ENCODE data around the gene IRAK1.

Gene IRAK1

DNA sequence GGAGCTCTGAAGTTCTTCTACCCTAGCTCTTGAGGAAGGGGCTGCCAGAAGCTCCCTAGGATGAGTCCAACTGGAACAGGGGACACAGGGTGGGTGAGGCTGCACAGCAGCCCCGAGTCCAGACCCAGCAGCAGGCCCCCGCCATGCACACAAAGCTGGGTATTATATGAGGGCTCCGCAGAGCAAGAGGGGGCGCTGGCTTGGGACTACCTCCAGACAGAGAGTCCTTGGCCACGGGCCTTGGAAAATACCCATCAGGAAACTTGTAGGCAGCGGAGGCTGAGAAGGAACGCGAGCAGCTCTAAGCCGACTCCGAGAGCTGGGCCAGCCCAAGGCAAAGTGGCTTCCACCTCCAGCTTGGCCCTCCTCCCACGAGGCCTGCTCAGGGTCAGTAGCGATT lies 56.2 kb downstream of the IRAK1 start:
- DNase-seq (ENCODE audit: extremely low read depth, low read depth): no peak
- TF ChIP-seq CTCF (IDR thresholded peaks at IDR 0.05; ENCODE audit: low read depth, low read length): no peak

DNA sequence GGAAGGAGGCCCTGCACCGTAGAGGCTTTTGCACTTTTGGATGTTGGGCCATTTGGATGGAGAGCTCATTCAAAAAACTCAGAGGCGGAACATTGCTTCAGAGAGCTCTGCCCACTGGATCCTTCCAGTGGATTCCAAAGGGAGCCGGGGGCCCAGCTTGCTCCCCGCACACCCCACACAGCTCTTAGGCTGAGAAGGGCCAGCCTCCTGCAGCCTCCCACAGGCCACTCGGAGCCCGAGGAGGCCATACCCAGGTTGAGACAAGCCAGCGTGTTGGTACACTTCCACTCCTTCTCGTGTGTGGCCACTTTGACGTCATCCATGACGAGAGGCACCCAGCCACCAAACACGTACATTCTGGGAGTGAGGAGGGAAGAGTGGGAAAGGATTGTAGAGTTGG lies 58.4 kb downstream of the IRAK1 start:
- no peak for TF ChIP-seq CTCF (IDR thresholded peaks at IDR 0.05; ENCODE audit: low read depth, low read length)
- no peak for DNase-seq (ENCODE audit: extremely low read depth, low read depth)

GRCh38 chrX:153960786-153961185 lies 58.9 kb downstream of the IRAK1 start:
- TF ChIP-seq CTCF (IDR thresholded peaks at IDR 0.05; ENCODE audit: low read depth, low read length): no peak
- no peak for DNase-seq (ENCODE audit: extremely low read depth, low read depth)
